B cell (primary cell): ENCODE results near the gene ADCY1. TPM values are rescaled to one million over a fixed set of nuclear protein-coding genes. Genes with fewer than 3 reads are reported as not detected.

ENCODE experiments used
- ATAC-seq: fragments of 200-7000 bp; cut with Tn5 transposase; one replicate; pipeline ENCODE4 v1.10.0; 2021; ENCODE audit warnings: low read depth, mild to moderate bottlenecking, moderate number of reproducible peaks, moderate library complexity
- CTCF ChIA-PET: fragments of 350-600 bp; sonication (Branson Sonifier 250); formaldehyde crosslinking; loops from one replicate; lab custom pipeline; 2021; ENCODE audit warnings: antibody characterized with exemption, inconsistent platforms; lab: Charles Lee
- POLR2A ChIA-PET: fragments of 350-600 bp; sonication (Branson Sonifier 250); formaldehyde crosslinking; loops from one replicate; lab custom pipeline; 2021; ENCODE audit warnings: antibody characterized with exemption; lab: Charles Lee
- DNase-seq: peaks from one replicate; pipeline ENCODE4 v3.0.0; 2013
- H2AFZ ChIP-seq: 2 replicates; pipeline ENCODE4 v1.6.1; 2012; ENCODE audit warnings: mild to moderate bottlenecking, low read depth, low read length; ENCODE audit not compliant: insufficient read depth, poor library complexity, severe bottlenecking
- H3K27ac ChIP-seq, 2 donors: 1 replicate in 1 of 2; 2 replicates in 1 of 2; pipeline ENCODE4 v1.5.1; 2012 to 2013; ENCODE audit warnings: low read length in 2 of 2, mild to moderate bottlenecking in 2 of 2, moderate library complexity in 1 of 2
- H3K27me3 ChIP-seq, 4 experiments: fragments of 200-600 bp in 1 of 4; sonication (generic) in 1 of 4; replicated peaks in 1 of 4; 1 replicate in 2 of 4; 2 replicates in 2 of 4; pipeline versions ENCODE4 v1.6.1 to v1.7.0; 2013 to 2016; ENCODE audit warnings: low read length in 3 of 4, mild to moderate bottlenecking in 2 of 4, mixed read lengths in 1 of 4, moderate library complexity in 1 of 4; ENCODE audit not compliant: insufficient read depth in 4 of 4, control insufficient read depth in 3 of 4; ENCODE audit errors: control extremely low read depth in 1 of 4
- H3K36me3 ChIP-seq, 2 experiments: replicated peaks in 1 of 2; 1 replicate in 1 of 2; 2 replicates in 1 of 2; pipeline versions ENCODE4 v1.6.1 to v1.7.1; 2013; ENCODE audit warnings: low read length in 1 of 2; ENCODE audit not compliant: insufficient read depth in 2 of 2, control insufficient read depth in 1 of 2; ENCODE audit errors: control extremely low read depth in 1 of 2, extremely low read depth in 1 of 2
- H3K4me1 ChIP-seq, 2 donors: fragments of 200-600 bp in 1 of 2; sonication (generic) in 1 of 2; 1 replicate in 1 of 2; 2 replicates in 1 of 2; pipeline versions ENCODE4 v1.5.1 to v1.6.1; 2013 to 2017; ENCODE audit warnings: low read length in 2 of 2; ENCODE audit not compliant: control insufficient read depth in 2 of 2, insufficient read depth in 2 of 2
- H3K4me2 ChIP-seq: replicated peaks from 2 replicates; pipeline ENCODE3; 2012; ENCODE audit warnings: mild to moderate bottlenecking, low read depth, low read length; ENCODE audit not compliant: poor library complexity, severe bottlenecking
- H3K4me3 ChIP-seq, 5 experiments: fragments of 200-600 bp in 1 of 5; sonication (generic) in 1 of 5; 1 replicate in 3 of 5; 2 replicates in 2 of 5; pipeline versions ENCODE4 v1.5.1 to v1.7.0; 2011 to 2016; ENCODE audit warnings: low read length in 4 of 5, mild to moderate bottlenecking in 4 of 5, low read depth in 2 of 5, control low read depth in 1 of 5, moderate library complexity in 1 of 5; ENCODE audit not compliant: insufficient read depth in 1 of 5; ENCODE audit errors: control extremely low read depth in 1 of 5, extremely low read depth in 1 of 5
- H3K79me2 ChIP-seq: fragments of 200-600 bp; sonication (generic); one replicate; pipeline ENCODE4 v1.6.0; 2016; ENCODE audit warnings: low read length; ENCODE audit not compliant: control insufficient read depth, insufficient read depth
- H3K9ac ChIP-seq: fragments of 200-600 bp; sonication (generic); 2 replicates; pipeline ENCODE4 v1.6.1; 2017; ENCODE audit warnings: mild to moderate bottlenecking, low read length, moderate library complexity
- H3K9me3 ChIP-seq, 3 donors: one replicate each; pipeline versions ENCODE4 v1.6.1 to v1.7.1; 2013; ENCODE audit warnings: low read length in 2 of 3; ENCODE audit not compliant: control insufficient read depth in 2 of 3, insufficient read depth in 1 of 3; ENCODE audit errors: control extremely low read depth in 1 of 3
- H4K20me1 ChIP-seq: 2 replicates; pipeline ENCODE4 v1.6.0; 2012; ENCODE audit warnings: mild to moderate bottlenecking, low read length; ENCODE audit not compliant: insufficient read depth, control insufficient read depth, poor library complexity, severe bottlenecking
- H3K27ac Mint-ChIP-seq: one replicate; pipeline ENCODE4 v1.8.0; 2021; ENCODE audit warnings: mixed read lengths
- H3K27me3 Mint-ChIP-seq: one replicate; pipeline ENCODE4 v1.8.0; 2021; ENCODE audit warnings: mixed read lengths
- H3K4me1 Mint-ChIP-seq: one replicate; pipeline ENCODE4 v1.8.0; 2021; ENCODE audit warnings: mixed read lengths
- H3K4me3 Mint-ChIP-seq: one replicate; pipeline ENCODE4 v1.8.0; 2021; ENCODE audit warnings: mixed read lengths
- H3K9me3 Mint-ChIP-seq: one replicate; pipeline ENCODE4 v1.8.0; 2022; ENCODE audit warnings: mixed read lengths; ENCODE audit not compliant: insufficient read depth
- EZH2 ChIP-seq: IDR thresholded peaks from 2 replicates; pipeline ENCODE4 v1.6.1; 2012; ENCODE audit warnings: borderline replicate concordance, low read depth, mild to moderate bottlenecking, moderate library complexity, low read length; ENCODE audit not compliant: insufficient read depth, poor library complexity, severe bottlenecking
- WGBS: methylation state at CpG from one replicate; pipeline ENCODE4 v1.1.5; 2013; ENCODE audit warnings: missing lambda C conversion rate; ENCODE audit not compliant: insufficient coverage; 5-methylcytosine and 5-hydroxymethylcytosine counted together
- intact Hi-C: fragments of 100-400 bp; cut with micrococcal nuclease; formaldehyde crosslinking; loops from one replicate; pipeline ENCODE4 v1.10.0; 2022
- polyA plus RNA-seq: library from polyadenylated mRNA; depleted of rRNA; stranded (reverse); fragments of >200 nt; gene quantifications from 2 replicates; pipeline ENCODE4 v1.2.3, GENCODE V29; 2012
- total RNA-seq, 2 donors: library from RNA; stranded (reverse); fragments of 120-200 nt in 1 of 2; gene quantifications; 1 replicate in 1 of 2; 2 replicates in 1 of 2; pipeline versions ENCODE4 v1.2.3 to v1.2.4, GENCODE V29; 2013 to 2022
- TF ChIP-seq, protein P1 (sequence below): fragments of 200-600 bp; IDR thresholded peaks from one replicate; pipeline ENCODE4 v1.8.0; 2022; ENCODE audit warnings: antibody characterized with exemption, mild to moderate bottlenecking

Gene ADCY1
- total and polyA plus RNA-seq, 2 donors (not counting 1 experiment from before 2014, with no cell fraction given): 0.05 to 0.12 TPM

- no peak overlapping the region for H3K27ac Mint-ChIP-seq
- no peaks in the 10 kb centered on the region for H3K27me3 Mint-ChIP-seq
- H3K4me1 Mint-ChIP-seq: no peaks in the 10 kb centered on the region
- CTCF ChIA-PET: no interaction called here
- no peak overlapping the region for H3K9ac ChIP-seq
- H3K4me2 ChIP-seq: no peak overlapping the region
- DNase-seq (no peak), ATAC-seq (no peak)
- no peak overlapping the region for H3K4me3 ChIP-seq
- POLR2A ChIA-PET: no interaction called here
- no peak overlapping the region for H3K4me3 Mint-ChIP-seq
- no peaks in the 10 kb centered on the region for H3K4me1 ChIP-seq
- H3K9me3 ChIP-seq: peaks cover 0 to 27% (median 13%) of the 10 kb centered on the region in 3 donors
- 80% methylated on average over 3 of the region's 3 CpGs for WGBS
- no peaks in the 10 kb centered on the region for H3K79me2 ChIP-seq
- no peak overlapping the region for H2AFZ ChIP-seq
- TF ChIP-seq EZH2: no peak
- TF ChIP-seq, protein P1, sequence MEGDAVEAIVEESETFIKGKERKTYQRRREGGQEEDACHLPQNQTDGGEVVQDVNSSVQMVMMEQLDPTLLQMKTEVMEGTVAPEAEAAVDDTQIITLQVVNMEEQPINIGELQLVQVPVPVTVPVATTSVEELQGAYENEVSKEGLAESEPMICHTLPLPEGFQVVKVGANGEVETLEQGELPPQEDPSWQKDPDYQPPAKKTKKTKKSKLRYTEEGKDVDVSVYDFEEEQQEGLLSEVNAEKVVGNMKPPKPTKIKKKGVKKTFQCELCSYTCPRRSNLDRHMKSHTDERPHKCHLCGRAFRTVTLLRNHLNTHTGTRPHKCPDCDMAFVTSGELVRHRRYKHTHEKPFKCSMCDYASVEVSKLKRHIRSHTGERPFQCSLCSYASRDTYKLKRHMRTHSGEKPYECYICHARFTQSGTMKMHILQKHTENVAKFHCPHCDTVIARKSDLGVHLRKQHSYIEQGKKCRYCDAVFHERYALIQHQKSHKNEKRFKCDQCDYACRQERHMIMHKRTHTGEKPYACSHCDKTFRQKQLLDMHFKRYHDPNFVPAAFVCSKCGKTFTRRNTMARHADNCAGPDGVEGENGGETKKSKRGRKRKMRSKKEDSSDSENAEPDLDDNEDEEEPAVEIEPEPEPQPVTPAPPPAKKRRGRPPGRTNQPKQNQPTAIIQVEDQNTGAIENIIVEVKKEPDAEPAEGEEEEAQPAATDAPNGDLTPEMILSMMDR: no peak
- no peaks in the 10 kb centered on the region for H3K27me3 ChIP-seq
- peaks cover 34% of the 10 kb centered on the region for H3K9me3 Mint-ChIP-seq
- no peaks in the 10 kb centered on the region for H3K36me3 ChIP-seq
- H3K27ac ChIP-seq: no peak overlapping the region
- H4K20me1 ChIP-seq: no peaks in the 10 kb centered on the region
- intact Hi-C loops: no loop called here
Observed at GRCh38 chr7:45617166-45617565, 43.0 kb downstream of the ADCY1 start.

DNA sequence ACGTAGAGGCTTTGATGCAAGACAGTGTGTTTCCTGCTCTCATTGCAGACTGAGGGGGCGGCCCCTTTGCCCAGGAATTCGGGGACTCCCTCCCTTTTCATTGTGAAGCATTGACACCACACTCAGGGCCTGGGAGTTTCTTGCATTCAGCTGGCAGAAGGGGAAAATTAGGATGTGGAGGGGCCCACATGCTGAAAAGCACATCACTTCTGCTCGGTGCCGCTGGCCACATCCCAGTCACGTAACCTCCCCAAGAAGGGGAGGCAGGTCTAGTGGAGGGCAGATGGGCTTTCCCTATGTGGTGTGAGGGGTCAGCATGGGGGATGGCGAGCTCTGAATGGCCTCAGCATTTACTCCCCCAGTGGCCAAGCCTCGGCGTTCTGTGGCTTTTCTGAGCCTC lies 47.9 kb downstream of the ADCY1 start:
- no peak overlapping the region for H2AFZ ChIP-seq
- intact Hi-C loops: no loop called here
- H3K9me3 Mint-ChIP-seq: peaks cover 10% of the 10 kb centered on the region
- no peaks in the 10 kb centered on the region for H3K27me3 ChIP-seq
- POLR2A ChIA-PET: no interaction called here
- WGBS: 82% methylated on average over 8 of the region's 9 CpGs
- H3K27me3 Mint-ChIP-seq: no peaks in the 10 kb centered on the region
- no peak overlapping the region for H3K27ac ChIP-seq
- H3K36me3 ChIP-seq: no peaks in the 10 kb centered on the region
- peaks cover 0 to 26% (median 4%) of the 10 kb centered on the region in 3 donors for H3K9me3 ChIP-seq
- ATAC-seq (no peak), DNase-seq (no peak)
- no peak overlapping the region for H3K4me2 ChIP-seq
- H3K27ac Mint-ChIP-seq: no peak overlapping the region
- no peak overlapping the region for H3K4me3 Mint-ChIP-seq
- no peaks in the 10 kb centered on the region for H3K4me1 Mint-ChIP-seq
- CTCF ChIA-PET: no interaction called here
- no peaks in the 10 kb centered on the region for H4K20me1 ChIP-seq
- no peak overlapping the region for H3K4me3 ChIP-seq
- no peak overlapping the region for H3K9ac ChIP-seq
- H3K79me2 ChIP-seq: no peaks in the 10 kb centered on the region
- no peaks in the 10 kb centered on the region for H3K4me1 ChIP-seq
- TF ChIP-seq EZH2: no peak
- TF ChIP-seq, protein P1: no peak
